SK-N-SH (cell line): ENCODE measurements around the gene CHD9. TPM values are rescaled to one million over a fixed set of nuclear protein-coding genes. Genes with fewer than 3 reads are reported as not detected.

Experiments used
- CTCF ChIA-PET: fragments of 300-600, 350-600 bp; formaldehyde crosslinking; extraction: SDS; loops from one replicate; lab custom pipeline; 2021; lab: Yijun Ruan, JAX
- POLR2A ChIA-PET: fragments of 350-600 bp; sonication (Branson Sonifier 250); formaldehyde crosslinking; extraction: SDS; loops from one replicate; lab custom pipeline; 2020; ENCODE audit warnings: antibody characterized with exemption, inconsistent platforms; lab: Yijun Ruan, JAX
- DNase-seq: peaks from one replicate; pipeline ENCODE4 v3.0.0; 2012
- H2AFZ ChIP-seq: fragments of 200-600 bp; sonication (generic); 2 replicates; pipeline ENCODE4 v1.8.1; 2016; ENCODE audit warnings: antibody characterized with exemption, mild to moderate bottlenecking, low read depth
- H3F3A ChIP-seq: fragments of 200-600 bp; sonication (generic); replicated peaks from 2 replicates; pipeline ENCODE3; 2016; ENCODE audit warnings: antibody characterized with exemption, mild to moderate bottlenecking; ENCODE audit not compliant: insufficient read depth
- H3K27ac ChIP-seq, 2 experiments: fragments of 200-500 bp in 1 of 2; fragments of 200-600 bp in 1 of 2; sonication (Bioruptor generic) in 1 of 2; sonication (generic), shearing (Covaris generic) in 1 of 2; 2 replicates each; pipeline versions ENCODE4 v1.5.1 to v1.6.1; 2014 to 2016; ENCODE audit warnings: low read depth in 2 of 2, inconsistent platforms in 1 of 2, low read length in 1 of 2, mild to moderate bottlenecking in 1 of 2, mixed read lengths in 1 of 2
- H3K27me3 ChIP-seq: fragments of 200-600 bp; sonication (generic), shearing (Covaris generic); 2 replicates; pipeline ENCODE4 v1.6.1; 2016; ENCODE audit warnings: mixed run types; ENCODE audit not compliant: insufficient read depth
- H3K36me3 ChIP-seq, 2 experiments: fragments of 200-500 bp in 1 of 2; fragments of 200-600 bp in 1 of 2; sonication (Bioruptor generic) in 1 of 2; sonication (generic) in 1 of 2; replicated peaks in 1 of 2; 2 replicates each; pipeline versions ENCODE3 to v1.5.1; 2014 to 2016; ENCODE audit warnings: low read length in 1 of 2, mild to moderate bottlenecking in 1 of 2; ENCODE audit not compliant: insufficient read depth in 2 of 2, control insufficient read depth in 1 of 2
- H3K4me1 ChIP-seq, 2 experiments: fragments of 200-500 bp in 1 of 2; fragments of 200-600 bp in 1 of 2; sonication (Bioruptor generic) in 1 of 2; sonication (generic), shearing (Covaris generic) in 1 of 2; 2 replicates each; pipeline versions ENCODE4 v1.5.1 to v1.6.1; 2014 to 2016; ENCODE audit warnings: low read depth in 1 of 2, low read length in 1 of 2, mixed run types in 1 of 2; ENCODE audit not compliant: insufficient read depth in 2 of 2, control insufficient read depth in 1 of 2
- H3K4me2 ChIP-seq: fragments of 200-600 bp; sonication (generic), shearing (Covaris generic); 2 replicates; pipeline ENCODE4 v1.6.1; 2017; ENCODE audit warnings: mixed run types
- H3K4me3 ChIP-seq, 2 experiments: fragments of 200-500 bp in 1 of 2; fragments of 200-600 bp in 1 of 2; sonication (Bioruptor generic) in 1 of 2; sonication (generic), shearing (Covaris generic) in 1 of 2; 2 replicates each; pipeline versions ENCODE4 v1.5.1 to v1.8.1; 2014 to 2016; ENCODE audit warnings: low read depth in 2 of 2, inconsistent platforms in 1 of 2, low read length in 1 of 2, mild to moderate bottlenecking in 1 of 2, mixed read lengths in 1 of 2, moderate library complexity in 1 of 2
- H3K79me2 ChIP-seq: fragments of 200-600 bp; sonication (generic); 2 replicates; pipeline ENCODE4 v1.8.1; 2017; ENCODE audit warnings: mild to moderate bottlenecking; ENCODE audit not compliant: insufficient read depth
- H3K9ac ChIP-seq: fragments of 200-600 bp; sonication (generic); 2 replicates; pipeline ENCODE4 v1.6.1; 2017; ENCODE audit warnings: mixed run types
- H3K9me2 ChIP-seq: fragments of 200-600 bp; sonication (generic); 2 replicates; pipeline ENCODE4 v1.6.1; 2017; ENCODE audit warnings: mixed run types
- H3K9me3 ChIP-seq: fragments of 200-600 bp; sonication (generic); 2 replicates; pipeline ENCODE4 v1.6.1; 2017; ENCODE audit warnings: mixed run types, mild to moderate bottlenecking, moderate library complexity
- H4K20me1 ChIP-seq: fragments of 200-600 bp; sonication (generic); 2 replicates; pipeline ENCODE4 v1.6.1; 2017; ENCODE audit warnings: mild to moderate bottlenecking, mixed run types; ENCODE audit not compliant: insufficient read depth
- EZH2phosphoT487 ChIP-seq: fragments of 200-600 bp; sonication (generic); IDR thresholded peaks from 2 replicates; pipeline ENCODE4 v1.6.1; 2017; ENCODE audit warnings: low read depth, mixed run types, mild to moderate bottlenecking, antibody characterized with exemption, moderate library complexity, borderline replicate concordance
- FOXJ3 ChIP-seq: sonication (generic); formaldehyde crosslinking; IDR thresholded peaks from 2 replicates; pipeline ENCODE4 v1.5.1; 2020; ENCODE audit warnings: mild to moderate bottlenecking, missing genetic modification reagents
- FOXM1 ChIP-seq: IDR thresholded peaks from 2 replicates; pipeline ENCODE4 v1.4.0; 2012; ENCODE audit warnings: low read depth, mild to moderate bottlenecking
- GABPA ChIP-seq: IDR thresholded peaks from 2 replicates; pipeline ENCODE4 v1.4.0; 2012; ENCODE audit warnings: low read depth, mild to moderate bottlenecking
- GATA2 ChIP-seq: sonication (generic); formaldehyde crosslinking; IDR thresholded peaks from 2 replicates; pipeline ENCODE4 v1.5.0; 2020; ENCODE audit warnings: mild to moderate bottlenecking, missing genetic modification reagents
- JUND ChIP-seq: IDR thresholded peaks from 2 replicates; pipeline ENCODE4 v1.4.0; 2012
- MXI1 ChIP-seq: IDR thresholded peaks from 2 replicates; pipeline ENCODE4 v1.6.1; 2012; ENCODE audit warnings: mild to moderate bottlenecking, low read depth, low read length, improper control_type of control experiment
- NFIC ChIP-seq: IDR thresholded peaks from 2 replicates; pipeline ENCODE4 v1.4.0; 2012; ENCODE audit warnings: borderline replicate concordance
- POLR2AphosphoS5 ChIP-seq: IDR thresholded peaks from 2 replicates; pipeline ENCODE4 v1.6.1; 2012; ENCODE audit warnings: low read depth, low read length
- RAD21 ChIP-seq: IDR thresholded peaks from 2 replicates; pipeline ENCODE4 v1.6.1; 2012; ENCODE audit warnings: mild to moderate bottlenecking, low read length
- RCOR1 ChIP-seq: fragments of 150-350 bp; IDR thresholded peaks from 2 replicates; pipeline ENCODE4 v1.6.1; 2017; ENCODE audit warnings: antibody characterized with exemption, low read length
- RFX5 ChIP-seq: IDR thresholded peaks from 2 replicates; pipeline ENCODE4 v1.6.1; 2012; ENCODE audit warnings: mild to moderate bottlenecking, improper control_type of control experiment, low read length
- RXRA ChIP-seq: IDR thresholded peaks from 2 replicates; pipeline ENCODE4 v1.4.0; 2012; ENCODE audit warnings: low read depth, mild to moderate bottlenecking, borderline replicate concordance
- SIN3A ChIP-seq: IDR thresholded peaks from 2 replicates; pipeline ENCODE4 v1.6.1; 2012; ENCODE audit warnings: low read depth, mild to moderate bottlenecking, low read length, moderate library complexity, borderline replicate concordance
- SMC3 ChIP-seq: IDR thresholded peaks from 2 replicates; pipeline ENCODE4 v1.6.1; 2012; ENCODE audit warnings: low read depth, low read length, improper control_type of control experiment
- TCF12 ChIP-seq: IDR thresholded peaks from 2 replicates; pipeline ENCODE4 v1.4.0; 2012
- WGBS: methylation state at CpG from one replicate; pipeline ENCODE4 v1.1.6; 2017; ENCODE audit warnings: low lambda C conversion rate; 5-methylcytosine and 5-hydroxymethylcytosine counted together
- polyA plus RNA-seq, 3 experiments: library from polyadenylated mRNA; depleted of rRNA; stranded (reverse); fragments of >200 nt; gene quantifications; 2 replicates each; pipeline ENCODE4 v1.2.3, GENCODE V29; 2012
- TF ChIP-seq, protein P1 (sequence below): IDR thresholded peaks from 2 replicates; pipeline ENCODE4 v1.4.0; 2012; ENCODE audit warnings: low read depth, borderline replicate concordance
- TF ChIP-seq, protein P2 (sequence below): fragments of 150-350 bp; IDR thresholded peaks from 2 replicates; pipeline ENCODE4 v1.6.1; 2017; ENCODE audit warnings: antibody characterized with exemption, low read length, low read depth, borderline replicate concordance
- TF ChIP-seq, protein P3 (sequence below): IDR thresholded peaks from 2 replicates; pipeline ENCODE4 v1.4.0; 2012; ENCODE audit warnings: low read depth, borderline replicate concordance
- TF ChIP-seq, protein P4 (sequence below): IDR thresholded peaks from 2 replicates; pipeline ENCODE4; 2012

Gene CHD9
- polyA plus RNA-seq, 1 of the 3 experiments (the other 2 are of a cell fraction): 6.2 TPM

DNA sequence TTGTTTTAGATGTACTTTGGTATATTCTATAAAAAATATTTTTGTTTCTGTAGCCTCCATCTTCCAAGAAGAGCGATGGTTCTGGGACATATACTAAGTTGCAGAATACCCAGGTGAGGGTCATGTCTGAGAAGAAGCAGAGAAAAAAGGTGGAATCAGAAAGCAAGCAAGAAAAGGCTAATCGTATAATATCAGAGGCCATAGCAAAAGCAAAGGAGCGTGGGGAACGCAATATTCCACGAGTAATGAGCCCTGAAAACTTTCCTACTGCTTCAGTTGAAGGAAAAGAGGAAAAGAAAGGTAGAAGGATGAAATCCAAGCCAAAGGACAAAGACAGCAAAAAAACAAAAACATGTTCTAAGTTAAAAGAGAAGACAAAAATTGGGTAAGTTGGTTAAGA is 154.6 kb downstream of the CHD9 start:
- ChIA-PET POLR2A (no interaction called here), CTCF (interaction anchor here (2.1 to 3.1 kb wide), 3 partner anchors 23 to 154 kb away, joined by 4 to 42 read pairs (median 8); partner anchors contain the start of gene CHD9)
- Histone ChIP-seq H3K4me1 (peaks cover 13 to 27% of the 10 kb centered on the region in 2 experiments; a peak in 2 of 4 replicates), H4K20me1 (peaks cover 18% of the 10 kb centered on the region), H3K9me2 (no peaks in the 10 kb centered on the region), H3K9ac (peak overlapping the region; percentile 91; the same call in 1 of the 2 replicates), H3K9me3 (no peaks in the 10 kb centered on the region), H3K4me2 (peak overlapping the region; percentile 97), H3K4me3 (peak overlapping the region; percentile 52 to 69), H3K79me2 (peaks cover 91% of the 10 kb centered on the region), H3K27ac (peak overlapping the region; percentile 93 to 97), H3F3A (peaks cover 41% of the 10 kb centered on the region), H2AFZ (no peak overlapping the region), H3K36me3 (peaks cover 16 to 17% of the 10 kb centered on the region in 2 experiments), H3K27me3 (no peaks in the 10 kb centered on the region)
- DNase-seq: no peak
- WGBS: 11% methylated on average over 5 of the region's 5 CpGs
- TF ChIP-seq NFIC (no peak), SMC3 (no peak), FOXJ3 (CRISPR knock-in tag) (no peak), EZH2phosphoT487 (no peak), SIN3A (no peak), RAD21 (no peak), RCOR1 (no peak), RXRA (no peak), POLR2AphosphoS5 (no peak), MXI1 (no peak)
- TF ChIP-seq, protein P1, sequence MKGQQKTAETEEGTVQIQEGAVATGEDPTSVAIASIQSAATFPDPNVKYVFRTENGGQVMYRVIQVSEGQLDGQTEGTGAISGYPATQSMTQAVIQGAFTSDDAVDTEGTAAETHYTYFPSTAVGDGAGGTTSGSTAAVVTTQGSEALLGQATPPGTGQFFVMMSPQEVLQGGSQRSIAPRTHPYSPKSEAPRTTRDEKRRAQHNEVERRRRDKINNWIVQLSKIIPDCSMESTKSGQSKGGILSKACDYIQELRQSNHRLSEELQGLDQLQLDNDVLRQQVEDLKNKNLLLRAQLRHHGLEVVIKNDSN: no peak
- TF ChIP-seq, protein P2, sequence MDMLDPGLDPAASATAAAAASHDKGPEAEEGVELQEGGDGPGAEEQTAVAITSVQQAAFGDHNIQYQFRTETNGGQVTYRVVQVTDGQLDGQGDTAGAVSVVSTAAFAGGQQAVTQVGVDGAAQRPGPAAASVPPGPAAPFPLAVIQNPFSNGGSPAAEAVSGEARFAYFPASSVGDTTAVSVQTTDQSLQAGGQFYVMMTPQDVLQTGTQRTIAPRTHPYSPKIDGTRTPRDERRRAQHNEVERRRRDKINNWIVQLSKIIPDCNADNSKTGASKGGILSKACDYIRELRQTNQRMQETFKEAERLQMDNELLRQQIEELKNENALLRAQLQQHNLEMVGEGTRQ: no peak

DNA sequence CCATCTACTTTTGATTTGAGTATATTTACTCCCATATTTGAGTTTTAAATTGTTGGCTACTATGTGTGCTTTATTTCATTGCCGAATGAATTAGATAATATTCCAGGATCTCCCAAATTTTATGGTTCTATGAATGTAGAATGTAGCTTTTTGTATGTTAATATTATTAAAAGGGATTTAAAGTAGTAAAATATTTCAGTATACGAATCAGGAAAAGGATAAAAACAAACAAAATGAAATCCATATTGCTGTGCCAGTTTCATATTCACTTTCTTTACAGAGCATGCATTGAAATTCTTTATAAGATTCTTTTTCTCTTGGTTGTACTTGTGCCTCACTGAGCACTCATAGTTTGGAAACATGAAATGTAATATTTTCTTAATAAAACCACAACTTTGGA is 155.1 kb downstream of the CHD9 start:
- Histone ChIP-seq H3K4me3 (peak overlapping the region; percentile 52 to 69), H3K79me2 (peaks cover 91% of the 10 kb centered on the region), H3K9me2 (no peaks in the 10 kb centered on the region), H3K4me1 (peaks cover 13 to 27% of the 10 kb centered on the region in 2 experiments; a peak in 2 of 4 replicates), H4K20me1 (peaks cover 18% of the 10 kb centered on the region), H3K9me3 (no peaks in the 10 kb centered on the region), H3K9ac (peak overlapping the region; percentile 91; the same call in 1 of the 2 replicates), H3K36me3 (peaks cover 16 to 19% of the 10 kb centered on the region in 2 experiments), H2AFZ (no peak overlapping the region), H3K27ac (peak overlapping the region; percentile 93 to 97; a peak in 3 of 4 replicates), H3F3A (peaks cover 37% of the 10 kb centered on the region), H3K27me3 (no peaks in the 10 kb centered on the region), H3K4me2 (peak overlapping the region; percentile 97)
- POLR2A ChIA-PET: no interaction called here
- CTCF ChIA-PET: interaction anchor here (3.1 kb wide), 1 partner anchor 155 kb away, joined by 42 read pairs; the partner anchor contains the start of gene CHD9
- 5% methylated on average over 2 of the region's 2 CpGs for WGBS
- no peak for DNase-seq
- TF ChIP-seq TCF12 (no peak), RFX5 (no peak), JUND (no peak), RAD21 (no peak), SMC3 (no peak), GATA2 (no peak), GABPA (no peak), FOXM1 (no peak)
- TF ChIP-seq, protein P3, sequence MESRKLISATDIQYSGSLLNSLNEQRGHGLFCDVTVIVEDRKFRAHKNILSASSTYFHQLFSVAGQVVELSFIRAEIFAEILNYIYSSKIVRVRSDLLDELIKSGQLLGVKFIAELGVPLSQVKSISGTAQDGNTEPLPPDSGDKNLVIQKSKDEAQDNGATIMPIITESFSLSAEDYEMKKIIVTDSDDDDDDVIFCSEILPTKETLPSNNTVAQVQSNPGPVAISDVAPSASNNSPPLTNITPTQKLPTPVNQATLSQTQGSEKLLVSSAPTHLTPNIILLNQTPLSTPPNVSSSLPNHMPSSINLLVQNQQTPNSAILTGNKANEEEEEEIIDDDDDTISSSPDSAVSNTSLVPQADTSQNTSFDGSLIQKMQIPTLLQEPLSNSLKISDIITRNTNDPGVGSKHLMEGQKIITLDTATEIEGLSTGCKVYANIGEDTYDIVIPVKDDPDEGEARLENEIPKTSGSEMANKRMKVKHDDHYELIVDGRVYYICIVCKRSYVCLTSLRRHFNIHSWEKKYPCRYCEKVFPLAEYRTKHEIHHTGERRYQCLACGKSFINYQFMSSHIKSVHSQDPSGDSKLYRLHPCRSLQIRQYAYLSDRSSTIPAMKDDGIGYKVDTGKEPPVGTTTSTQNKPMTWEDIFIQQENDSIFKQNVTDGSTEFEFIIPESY: no peak
- TF ChIP-seq, protein P4, sequence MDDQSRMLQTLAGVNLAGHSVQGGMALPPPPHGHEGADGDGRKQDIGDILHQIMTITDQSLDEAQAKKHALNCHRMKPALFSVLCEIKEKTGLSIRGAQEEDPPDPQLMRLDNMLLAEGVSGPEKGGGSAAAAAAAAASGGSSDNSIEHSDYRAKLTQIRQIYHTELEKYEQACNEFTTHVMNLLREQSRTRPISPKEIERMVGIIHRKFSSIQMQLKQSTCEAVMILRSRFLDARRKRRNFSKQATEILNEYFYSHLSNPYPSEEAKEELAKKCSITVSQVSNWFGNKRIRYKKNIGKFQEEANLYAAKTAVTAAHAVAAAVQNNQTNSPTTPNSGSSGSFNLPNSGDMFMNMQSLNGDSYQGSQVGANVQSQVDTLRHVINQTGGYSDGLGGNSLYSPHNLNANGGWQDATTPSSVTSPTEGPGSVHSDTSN: no peak
